Chondrocyte (in vitro differentiated cells): Measurements from ENCODE around the gene MYO1A. TPM values are rescaled to one million over a fixed set of nuclear protein-coding genes. Genes with fewer than 3 reads are reported as not detected.

Source experiments
- DNase-seq: peaks from one replicate; pipeline ENCODE4 v3.0.0; 2021; ENCODE audit warnings: mixed read lengths, low spot score
- H3K27ac Mint-ChIP-seq: one replicate; pipeline ENCODE4 v1.8.0; 2021; ENCODE audit warnings: mild to moderate bottlenecking, moderate library complexity, mixed read lengths; ENCODE audit not compliant: unreplicated experiment
- H3K27me3 Mint-ChIP-seq: 2 replicates; pipeline ENCODE4 v1.8.0; 2021; ENCODE audit warnings: low read depth, mixed read lengths
- H3K36me3 Mint-ChIP-seq: 2 replicates; pipeline ENCODE4 v1.8.0; 2021; ENCODE audit warnings: low read depth, mixed read lengths
- H3K4me1 Mint-ChIP-seq: 2 replicates; pipeline ENCODE4 v1.8.0; 2021; ENCODE audit warnings: low read depth, mild to moderate bottlenecking, mixed read lengths
- H3K4me3 Mint-ChIP-seq: one replicate; pipeline ENCODE4 v1.8.0; 2021; ENCODE audit warnings: mild to moderate bottlenecking, moderate library complexity, mixed read lengths; ENCODE audit not compliant: unreplicated experiment
- H3K9me3 Mint-ChIP-seq: 2 replicates; pipeline ENCODE4 v1.8.0; 2021; ENCODE audit warnings: low read depth, mixed read lengths
- CTCF ChIP-seq: fragments of 200-600 bp; sonication (generic); IDR thresholded peaks from 2 replicates; pipeline ENCODE4 v1.5.0; 2021; ENCODE audit warnings: antibody characterized with exemption, mild to moderate bottlenecking, moderate library complexity
- total RNA-seq: library from RNA; stranded (reverse); gene quantifications from 3 replicates; pipeline ENCODE4 v1.2.1, GENCODE V29; 2021

MYO1A gene
- total RNA-seq, 1 donor from 2014 or later: not detected

- peaks cover 34% of the 10 kb centered on the region for H3K27me3 Mint-ChIP-seq
- H3K27ac Mint-ChIP-seq: no peak overlapping the region
- H3K36me3 Mint-ChIP-seq: peaks cover 3% of the 10 kb centered on the region
- no peak for DNase-seq
- H3K4me1 Mint-ChIP-seq: peaks cover 17% of the 10 kb centered on the region
- H3K4me3 Mint-ChIP-seq: no peak overlapping the region
- no peaks in the 10 kb centered on the region for H3K9me3 Mint-ChIP-seq
- TF ChIP-seq CTCF: no peak
These were observed 39.2 kb downstream of the MYO1A start for GRCh38 chr12:57010627-57011247.

- peaks cover 27% of the 10 kb centered on the region for H3K27me3 Mint-ChIP-seq
- H3K27ac Mint-ChIP-seq: no peak overlapping the region
These were observed 39.8 kb downstream of the MYO1A start for GRCh38 chr12:57009949-57010626.

GRCh38 chr12:57008178-57008577 lies 41.8 kb downstream of the MYO1A start:
- H3K9me3 Mint-ChIP-seq: no peaks in the 10 kb centered on the region
- H3K27ac Mint-ChIP-seq: no peak overlapping the region
- peaks cover 11% of the 10 kb centered on the region for H3K36me3 Mint-ChIP-seq
- peaks cover 32% of the 10 kb centered on the region for H3K4me1 Mint-ChIP-seq
- H3K4me3 Mint-ChIP-seq: no peak overlapping the region
- TF ChIP-seq CTCF: peak; percentile 83
- no peak for DNase-seq
- peaks cover 9% of the 10 kb centered on the region for H3K27me3 Mint-ChIP-seq

More at GRCh38 chr12:57009949-57010626, 39.8 kb downstream of the MYO1A start:
- peaks cover 3% of the 10 kb centered on the region for H3K36me3 Mint-ChIP-seq
- no peaks in the 10 kb centered on the region for H3K9me3 Mint-ChIP-seq
- no peak overlapping the region for H3K4me3 Mint-ChIP-seq
- peak; percentile 14 for DNase-seq
- peaks cover 23% of the 10 kb centered on the region for H3K4me1 Mint-ChIP-seq
- no peak for TF ChIP-seq CTCF

- Mint-ChIP-seq H3K27ac (peak overlapping the region; percentile 17), H3K27me3 (peaks cover 1% of the 10 kb centered on the region), H3K4me1 (peaks cover 35% of the 10 kb centered on the region), H3K9me3 (no peaks in the 10 kb centered on the region), H3K36me3 (peaks cover 18% of the 10 kb centered on the region), H3K4me3 (peak overlapping the region; percentile 67)
- peak; percentile 58 for TF ChIP-seq CTCF
- no peak for DNase-seq
These were observed 43.0 kb downstream of the MYO1A start for GRCh38 chr12:57006809-57007475.

- TF ChIP-seq CTCF: peak; percentile 81
- H3K9me3 Mint-ChIP-seq: no peaks in the 10 kb centered on the region
These were observed 43.7 kb downstream of the MYO1A start, which contains the start of gene ZBTB39 for GRCh38 chr12:57005980-57006808. Gene ZBTB39, minus strand, starts transcription at chr12:57006546. Its CDS starts 1,629 bp downstream, at chr12:57004917.

More at GRCh38 chr12:57005980-57006808, 43.7 kb downstream of the MYO1A start, which contains the start of gene ZBTB39:
- no peak for DNase-seq
- Mint-ChIP-seq H3K27ac (peak within 1 kb of the TSS; percentile 58), H3K4me3 (peak within 1 kb of the TSS; percentile 97), H3K27me3 (no peaks in the 10 kb centered on the region), H3K36me3 (peaks cover 20% of the 10 kb centered on the region), H3K4me1 (peaks cover 35% of the 10 kb centered on the region)
